CD4-positive, alpha-beta T cell treated with Interleukin-10 for 1 hour (primary cell): Measurements from ENCODE around the gene CDC5L.
A peak's percentile ranks its signal among the peaks of the same experiment; 100 is the strongest.
"Not testable (repeated sequence)": the region's sequence is repeated elsewhere in the genome, so short reads cannot be mapped to it uniquely, and the experiment has no call there.

Source experiments
- DNase-seq: peaks from one replicate; pipeline ENCODE4 v3.0.0-alpha.2; 2020

The CDC5L gene

DNA sequence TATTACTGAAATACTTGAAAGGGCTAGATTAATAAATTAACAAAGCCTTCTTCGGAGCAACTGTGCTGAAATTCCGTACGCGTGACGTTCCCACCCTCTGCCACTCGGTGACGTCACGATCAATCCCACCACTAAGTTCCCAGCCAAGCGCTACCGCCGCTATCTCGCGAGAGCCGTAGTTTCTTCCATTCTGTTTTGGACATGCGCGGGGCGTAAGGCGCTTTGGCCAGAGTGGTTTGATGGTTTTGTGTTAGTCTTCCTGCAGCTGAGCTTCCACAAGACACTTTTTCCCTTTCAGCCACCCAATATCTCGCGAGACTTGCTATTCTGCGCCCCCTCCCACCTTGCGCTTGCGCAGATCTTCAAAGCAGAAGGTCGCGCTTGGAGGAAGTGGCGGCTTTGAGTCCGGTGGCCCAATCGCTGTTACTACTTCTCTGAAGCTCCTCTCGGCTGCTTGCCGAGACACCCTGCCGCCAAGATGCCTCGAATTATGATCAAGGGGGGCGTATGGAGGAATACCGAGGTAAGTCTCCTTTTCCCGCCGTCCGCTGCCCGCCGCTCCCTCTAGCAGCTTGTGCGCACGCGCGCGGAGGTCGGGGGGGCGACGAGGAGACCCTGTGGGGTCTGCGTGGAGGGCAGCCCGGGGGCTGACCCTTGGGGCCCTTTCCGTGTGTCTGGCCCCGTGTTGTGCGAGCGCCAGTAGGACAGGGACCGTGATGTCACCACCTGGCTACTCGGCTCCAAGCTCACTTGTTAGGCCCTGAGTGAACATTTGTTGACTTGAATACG, at the start of gene CDC5L:
TSS of gene CDC5L (plus strand) at position 361 of the 789 bp plus-strand sequence. CDS start at position 479, 118 bp downstream.
- peak; percentile 97 for DNase-seq

DNA sequence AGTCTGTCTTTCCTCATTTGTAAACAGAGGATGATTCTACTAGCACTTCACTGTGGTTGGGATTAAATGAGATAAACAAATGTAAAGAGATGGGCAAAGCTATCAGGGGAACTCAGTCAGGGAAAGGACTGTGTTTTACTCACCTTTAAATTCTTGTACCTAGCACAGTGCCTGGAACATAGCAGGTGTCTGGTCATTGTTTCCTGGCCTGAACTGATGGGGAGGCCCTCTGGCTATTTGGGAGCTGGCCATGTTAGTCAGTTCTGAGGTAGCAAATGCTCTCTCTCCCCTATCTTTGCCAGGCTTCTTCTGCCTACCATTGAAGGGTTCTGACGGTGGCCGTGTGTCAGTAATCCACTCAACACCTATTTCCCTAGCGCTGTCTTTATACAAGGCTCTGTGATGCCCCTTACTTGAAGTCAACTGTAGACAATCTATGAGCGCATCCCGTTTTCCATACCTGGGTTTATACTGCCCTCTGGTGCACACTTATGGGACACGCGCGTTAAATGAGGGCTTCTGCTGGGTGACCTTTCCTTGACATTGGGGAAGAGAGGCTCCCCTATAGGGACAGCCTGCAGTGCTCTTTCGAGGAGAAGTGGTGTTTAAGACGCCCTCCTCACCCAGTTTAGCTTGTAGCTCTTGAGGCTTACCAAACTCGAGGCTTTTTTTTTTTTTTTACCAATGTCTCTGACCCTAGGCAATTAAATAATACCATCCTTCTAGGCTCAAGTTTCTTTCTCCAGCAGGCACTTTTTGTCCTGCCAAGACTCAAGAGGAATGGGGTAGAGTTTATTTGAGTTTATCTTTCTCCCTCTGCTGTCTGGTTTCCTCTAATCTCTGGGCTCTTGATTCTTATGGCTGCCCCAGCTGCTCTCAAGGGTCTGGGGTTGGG, 49.0 kb upstream of the CDC5L start:
- DNase-seq = peak; percentile 76

DNA sequence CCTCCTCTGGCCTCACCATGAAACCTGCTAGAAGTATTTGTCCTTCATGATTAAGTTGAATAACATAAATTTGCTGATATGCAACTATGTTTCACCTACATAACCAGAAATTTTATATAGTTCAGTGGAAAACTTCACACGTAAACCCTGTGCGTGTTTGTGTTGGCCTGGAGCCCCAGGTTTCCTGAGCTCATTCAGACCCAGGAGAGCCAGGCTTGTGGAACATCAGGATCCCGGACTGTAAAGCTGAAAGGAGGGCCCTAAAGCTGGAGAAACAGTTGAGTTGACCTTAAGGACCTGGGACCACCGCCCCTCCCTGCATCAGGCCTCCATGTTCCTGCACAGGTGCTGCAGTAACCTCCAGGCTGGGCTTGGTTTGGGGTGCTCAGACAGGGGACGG, 48.2 kb upstream of the CDC5L start:
- no peak for DNase-seq

DNA sequence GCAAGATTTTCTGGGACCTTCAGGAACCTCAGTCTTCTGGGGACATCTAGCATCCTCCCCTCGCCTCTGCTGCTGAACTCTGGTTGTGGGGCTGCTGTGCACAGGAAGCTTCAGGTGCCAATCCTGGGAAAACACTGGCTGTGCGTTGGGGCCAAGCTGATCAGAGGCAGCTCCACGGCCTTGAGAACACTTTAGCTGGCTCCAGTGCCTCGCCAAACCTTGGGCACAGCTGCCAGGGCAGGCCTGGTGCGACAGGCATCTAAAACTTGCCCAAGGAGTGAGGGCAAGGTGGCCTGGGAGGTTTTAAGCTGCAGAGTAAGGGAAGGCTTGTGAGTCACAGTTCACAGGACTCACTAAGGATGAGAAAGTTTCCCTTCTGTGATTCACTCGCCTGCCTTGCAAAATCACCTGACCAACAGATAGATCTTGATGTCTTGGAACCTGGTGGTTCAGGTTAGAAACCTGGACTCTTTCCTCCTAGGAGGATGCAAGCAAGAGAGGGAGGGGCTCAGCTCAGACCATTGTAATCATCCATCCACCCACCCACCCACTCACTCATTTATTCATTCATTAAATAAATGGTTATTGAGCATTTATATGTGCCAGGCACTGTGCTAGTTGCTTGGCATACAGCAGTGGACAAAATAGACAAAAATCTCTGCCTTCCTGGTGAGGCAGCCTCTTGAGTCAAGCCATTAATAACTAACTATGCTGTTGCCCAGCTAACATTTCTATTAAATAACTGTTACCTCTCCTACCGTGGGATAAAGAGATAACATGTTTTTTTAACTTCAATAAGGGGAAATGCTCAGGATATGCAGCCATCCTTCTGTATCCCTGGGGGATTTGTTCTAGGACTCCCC, 47.5 kb upstream of the CDC5L start:
- no peak for DNase-seq

DNA sequence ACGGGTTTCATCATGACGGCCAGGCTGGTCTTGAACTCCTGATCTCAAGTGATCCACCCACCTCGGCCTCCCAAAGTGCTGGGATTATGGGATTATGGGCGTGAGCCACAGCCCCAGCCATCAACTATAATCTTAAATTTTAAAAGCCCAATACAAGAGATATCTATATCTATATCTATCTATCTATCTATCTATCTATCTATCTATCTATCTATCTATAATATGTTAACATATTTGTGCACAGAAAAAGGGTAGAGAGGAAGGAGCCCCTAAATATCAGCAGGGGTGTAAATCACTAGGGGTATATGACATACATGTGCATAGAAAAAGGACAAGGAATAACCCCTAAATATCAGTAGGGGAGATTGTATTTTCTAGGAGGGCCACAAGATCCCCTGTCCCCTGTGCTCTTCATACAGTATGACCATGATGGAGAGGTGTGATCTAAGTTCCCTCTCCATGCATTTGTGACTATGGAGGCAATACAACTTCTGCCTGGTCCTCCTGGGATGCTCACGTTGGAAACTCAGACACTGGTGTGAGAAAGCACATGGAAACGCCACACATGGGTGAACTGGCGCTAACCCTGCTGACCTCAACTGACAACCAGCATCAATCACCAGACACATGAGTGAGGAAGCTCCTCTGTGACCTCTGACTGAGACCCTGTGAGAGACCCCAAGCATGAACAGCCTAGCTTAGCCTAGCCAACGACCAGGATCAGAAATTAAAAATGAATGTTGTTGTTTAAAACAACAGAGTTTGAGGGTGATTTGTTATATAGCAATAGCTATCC, 46.2 kb upstream of the CDC5L start:
- no peak for DNase-seq

DNA sequence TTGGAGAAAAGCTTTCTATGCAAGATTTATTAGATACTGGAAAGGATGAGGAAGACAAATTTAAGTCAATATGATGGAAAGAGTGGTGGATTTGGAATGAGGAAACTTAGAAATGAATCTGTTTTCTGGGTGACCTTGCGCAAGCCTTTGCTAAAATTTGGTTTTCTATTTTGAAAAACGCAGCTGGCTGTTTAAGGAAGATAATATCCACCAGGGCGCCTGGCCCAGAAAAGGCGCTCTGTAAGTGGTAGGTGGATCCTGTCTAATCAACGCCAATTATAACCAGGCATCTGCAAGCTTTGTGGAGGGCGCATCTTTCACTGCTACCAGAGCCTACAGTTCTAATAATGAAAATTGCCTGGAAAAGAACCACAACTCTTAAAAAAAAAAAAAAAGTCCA, 45.5 kb upstream of the CDC5L start:
- DNase-seq = no peak

DNA sequence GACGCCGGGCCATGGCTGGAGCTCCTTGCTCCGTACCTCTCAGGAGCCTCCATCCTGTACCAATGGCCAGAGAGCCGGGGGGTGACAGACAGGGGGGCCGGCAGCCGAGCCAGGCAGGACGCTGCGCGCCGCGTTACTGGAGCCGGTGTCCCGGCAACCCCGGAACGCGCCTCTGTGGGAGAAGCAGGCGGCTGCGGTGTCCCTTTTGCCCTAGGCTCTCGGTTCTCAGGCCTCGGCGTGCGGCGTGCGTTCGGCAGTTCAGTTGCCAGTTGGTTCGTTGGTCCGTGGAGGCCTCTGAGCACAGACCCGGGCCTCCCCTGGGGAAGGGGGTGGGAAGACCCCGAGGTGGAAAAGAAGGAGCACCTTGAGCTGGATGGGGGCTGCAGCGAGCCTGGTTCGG, 45.0 kb upstream of the CDC5L start, which contains the start of gene SPATS1:
TSS of gene SPATS1 (plus strand) at position 162 of the 400 bp plus-strand sequence. CDS start 446 bp downstream, outside the sequence.
- DNase-seq = no peak

DNA sequence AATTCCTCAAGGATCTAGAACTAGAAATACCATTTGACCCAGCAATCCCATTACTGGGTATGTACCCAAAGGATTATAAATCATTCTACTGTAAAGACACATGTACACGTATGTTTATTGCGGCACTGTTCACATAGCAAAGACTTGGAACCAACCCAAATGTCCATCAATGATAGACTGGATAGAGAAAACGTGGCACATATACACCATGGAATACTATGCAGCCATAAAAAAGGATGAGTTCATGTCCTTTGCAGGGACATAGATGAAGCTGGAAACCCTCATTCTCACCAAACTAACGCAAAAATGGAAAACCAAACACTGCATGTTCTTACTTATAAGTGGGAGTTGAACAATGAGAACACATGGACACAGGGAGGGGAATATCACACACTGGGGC, 40.7 kb upstream of the CDC5L start:
- DNase-seq = not testable (repeated sequence)

DNA sequence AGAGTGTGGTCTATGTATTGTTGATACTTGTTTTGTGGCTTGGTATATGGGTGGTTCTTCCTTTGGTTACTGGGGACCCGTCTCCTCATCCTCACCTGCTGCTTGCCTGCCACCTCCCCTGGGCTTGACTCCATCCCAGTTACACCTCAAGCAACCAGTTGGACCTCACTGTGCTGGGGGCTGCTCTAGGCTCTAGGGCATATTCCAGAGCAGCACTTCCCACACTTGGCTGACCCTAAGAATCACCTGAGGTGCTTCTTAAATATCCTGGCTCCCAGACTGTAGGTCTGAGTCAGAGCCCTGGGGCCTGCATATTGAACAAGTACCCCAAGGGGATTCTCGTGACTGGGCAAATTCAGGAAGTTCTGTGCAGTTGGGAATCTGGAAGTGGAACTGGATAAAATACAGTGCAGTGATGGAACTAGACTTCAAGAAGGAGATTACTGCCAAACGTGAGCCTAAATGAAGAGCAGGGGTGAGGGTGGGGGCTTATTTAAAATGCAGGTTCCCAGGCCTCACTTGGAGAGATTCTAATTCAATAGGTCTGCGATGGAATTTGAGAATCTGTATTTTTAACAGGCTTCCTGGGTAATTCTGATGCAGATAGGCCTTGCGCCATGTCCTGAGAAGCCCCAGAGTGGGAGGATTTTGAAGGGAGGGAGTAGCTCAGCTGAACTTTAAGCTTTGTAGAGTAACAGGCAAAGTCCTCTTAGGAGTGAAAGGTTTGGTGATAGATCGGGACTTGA, 37.4 kb upstream of the CDC5L start:
- DNase-seq = no peak

DNA sequence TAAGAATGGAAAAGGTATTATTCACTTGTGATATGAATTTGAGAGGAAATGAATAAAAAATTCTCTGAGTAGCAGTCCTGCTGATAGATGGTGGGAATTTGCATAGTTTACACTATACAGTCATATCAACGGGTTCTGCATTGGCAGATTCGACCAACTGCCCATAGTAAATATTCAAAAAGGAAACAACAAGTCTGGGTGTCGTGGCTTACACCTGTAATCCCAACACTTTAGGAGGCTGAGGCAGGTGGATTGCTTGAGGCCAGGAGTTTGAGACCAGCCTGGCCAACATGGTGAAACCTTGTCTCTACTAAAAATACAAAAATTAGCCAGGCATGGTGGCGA, 36.9 kb upstream of the CDC5L start:
- not testable (repeated sequence) for DNase-seq

DNA sequence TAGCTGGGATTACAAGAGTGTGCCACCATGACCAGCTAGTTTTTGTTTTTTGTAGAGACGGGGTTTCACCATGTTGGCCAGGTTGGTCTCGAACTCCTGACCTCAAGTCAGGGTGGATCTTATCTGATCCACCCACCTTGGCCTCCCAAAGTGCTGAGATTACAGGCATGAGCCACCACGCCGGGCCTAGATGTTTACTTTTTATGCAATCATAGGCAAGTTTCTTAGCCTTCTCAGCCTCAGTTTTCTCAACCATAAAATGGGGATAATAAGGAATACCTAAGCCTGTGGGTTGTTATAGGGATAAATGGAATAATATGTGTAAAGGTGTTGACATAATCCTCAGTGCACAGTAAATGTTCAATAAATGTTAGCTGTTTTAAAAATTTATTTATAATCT, 35.2 kb upstream of the CDC5L start:
- no peak for DNase-seq

DNA sequence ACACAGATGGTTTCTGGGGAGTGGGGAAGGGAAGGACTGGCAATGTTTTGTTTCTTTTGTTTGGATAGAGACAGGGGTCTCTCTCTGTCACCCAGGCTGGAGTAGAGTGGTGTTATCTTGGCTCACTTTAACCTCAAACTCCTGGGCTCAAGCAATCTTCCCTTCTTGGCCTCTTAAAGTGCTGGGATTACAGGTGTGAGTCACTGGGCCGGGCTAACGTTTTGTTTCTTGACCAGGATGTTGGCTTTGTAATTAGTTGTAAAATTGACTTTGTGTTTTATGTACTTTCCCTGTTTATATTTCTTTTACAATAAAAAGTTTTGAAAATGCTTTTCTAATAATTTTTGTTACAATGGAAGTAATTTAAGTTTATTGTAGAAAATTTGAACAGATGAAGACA, 34.2 kb upstream of the CDC5L start:
- no peak for DNase-seq

DNA sequence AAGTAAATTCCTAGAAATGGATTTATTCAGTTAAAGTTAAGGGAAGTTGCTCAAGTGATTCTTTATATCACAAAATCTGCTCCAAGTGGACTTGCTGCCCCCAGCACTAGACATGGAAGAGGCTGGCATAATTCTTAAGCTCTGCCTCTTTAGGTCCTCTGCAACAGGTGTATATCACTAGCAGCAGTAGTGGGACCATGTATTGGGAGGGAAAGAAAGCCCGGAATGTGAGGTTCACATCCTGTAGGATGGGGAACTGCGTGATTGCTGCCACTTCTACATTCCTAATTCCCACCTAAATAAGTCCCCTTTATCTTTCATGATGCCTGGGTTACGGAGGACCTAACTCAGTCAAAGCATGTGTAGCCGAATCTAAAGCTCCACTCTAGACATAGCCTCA, 31.9 kb upstream of the CDC5L start:
- DNase-seq = no peak

DNA sequence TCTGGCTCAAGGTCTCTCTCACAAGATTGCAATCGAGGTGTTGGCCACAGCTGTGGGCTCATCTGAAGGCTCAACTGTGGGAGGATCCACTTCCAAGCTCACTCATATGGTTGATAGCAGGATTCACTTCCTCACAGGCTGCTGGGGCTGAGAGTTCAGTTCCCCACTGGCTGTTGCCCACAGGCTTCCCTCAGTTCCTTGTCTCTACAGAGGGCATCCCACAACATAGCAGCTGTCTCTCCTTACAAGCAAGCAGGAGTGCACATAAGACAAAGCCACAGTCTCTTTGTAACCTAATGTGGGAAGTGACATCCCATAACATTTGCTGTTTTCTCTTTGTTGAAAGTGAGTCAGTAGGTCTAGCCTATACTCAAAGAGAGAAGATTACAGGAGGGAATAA, 31.0 kb upstream of the CDC5L start:
- no peak for DNase-seq

DNA sequence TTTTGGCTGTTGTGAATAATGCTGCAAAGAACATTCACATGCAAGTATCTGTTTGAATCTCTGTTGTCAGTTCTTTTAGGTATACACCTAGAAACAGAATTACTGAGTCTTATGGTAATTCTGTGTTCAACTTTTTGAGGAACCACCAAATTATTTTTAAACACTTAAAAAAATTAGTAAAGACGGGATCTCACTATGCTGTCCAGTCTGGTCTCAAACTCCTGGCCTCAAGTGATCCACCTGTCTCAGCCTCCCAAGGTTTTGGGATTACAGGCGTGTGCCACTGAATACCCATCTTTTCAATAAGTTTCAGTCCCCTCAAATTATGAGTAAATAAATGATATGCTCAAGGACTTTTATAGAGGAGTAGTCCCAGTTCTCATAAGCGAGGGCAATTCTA, 27.5 kb upstream of the CDC5L start:
- DNase-seq = no peak

DNA sequence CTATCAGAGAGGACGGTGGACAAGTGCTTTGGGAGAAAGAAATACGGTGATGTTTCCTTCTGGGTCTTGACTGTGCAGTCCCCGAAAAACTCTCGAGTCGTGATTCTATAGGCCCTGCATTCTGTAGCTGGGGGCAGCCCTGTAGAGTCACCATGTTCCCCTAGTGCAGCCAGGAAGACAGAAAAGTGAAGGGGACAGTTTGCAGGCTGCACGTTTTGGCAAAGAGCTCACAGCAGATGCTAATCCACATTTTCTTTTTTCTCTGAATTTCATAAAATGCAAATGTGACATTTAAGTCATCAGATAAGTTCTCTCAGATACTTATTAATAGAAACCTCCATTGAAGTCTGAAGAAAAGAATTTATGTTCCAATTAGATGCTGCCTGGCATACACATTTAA, 25.6 kb upstream of the CDC5L start:
- DNase-seq = no peak

DNA sequence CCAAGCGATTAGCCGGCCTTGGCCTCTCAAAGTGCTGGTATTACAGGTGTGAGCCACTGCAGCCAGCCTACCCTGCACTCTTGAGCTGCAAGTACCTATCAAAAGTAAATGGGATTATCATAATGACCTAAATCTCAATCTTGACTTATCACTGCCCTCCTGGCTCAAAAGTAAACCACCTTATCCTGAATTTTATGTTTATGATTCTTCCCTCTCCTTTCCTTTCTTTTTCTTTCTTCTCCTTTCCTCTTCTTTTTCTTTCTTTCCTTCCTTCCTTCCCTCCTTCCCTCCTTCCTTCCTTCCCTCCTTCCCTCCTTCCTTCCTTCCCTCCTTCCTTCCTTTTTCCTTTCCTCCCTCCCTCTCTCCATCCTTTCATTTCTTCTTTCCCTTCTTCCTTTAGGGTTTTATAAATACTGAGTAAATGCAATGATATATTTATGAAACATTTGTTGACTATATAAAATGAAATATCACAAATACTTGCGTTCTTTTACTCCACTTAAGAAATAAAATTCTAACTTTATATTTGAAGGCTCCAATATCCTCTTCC, 24.1 kb upstream of the CDC5L start:
- no peak for DNase-seq

DNA sequence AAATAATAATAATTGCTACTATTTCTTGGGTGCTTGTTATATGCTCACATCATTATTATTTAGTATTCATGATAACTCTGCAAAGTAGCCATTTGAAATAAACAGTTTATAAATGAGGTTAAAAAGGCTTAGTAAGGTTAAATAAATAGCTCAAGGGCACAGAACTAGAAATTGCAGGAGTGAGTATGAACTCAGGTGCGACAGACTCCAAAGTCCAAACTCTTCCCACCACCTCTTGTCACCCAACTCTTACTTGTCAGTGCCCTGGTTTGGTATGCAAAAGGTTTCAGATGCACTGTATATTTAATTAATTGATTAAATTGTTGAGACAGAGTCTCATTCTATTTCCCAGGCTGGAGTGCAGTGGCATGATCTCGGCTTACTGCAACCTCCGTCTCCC, 20.7 kb upstream of the CDC5L start:
- no peak for DNase-seq

DNA sequence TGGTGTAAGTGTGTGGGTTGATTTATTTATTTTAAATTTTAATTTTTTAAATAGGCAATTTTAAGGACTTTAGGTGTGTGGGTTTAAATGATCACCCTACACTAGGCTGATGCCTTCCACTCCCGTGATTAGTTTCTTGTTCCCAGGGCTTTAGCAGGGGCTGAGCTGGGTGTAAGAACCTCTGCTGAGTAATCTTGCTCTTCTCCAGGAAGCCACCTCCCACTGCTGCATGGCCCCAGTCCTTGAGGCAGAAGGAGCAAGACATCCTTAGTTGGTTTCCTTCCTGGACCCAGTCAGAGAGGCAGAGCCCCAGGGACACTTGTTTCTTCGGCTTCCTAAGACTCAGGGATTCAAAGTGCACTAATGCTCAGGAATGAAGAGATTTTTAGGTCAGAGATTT, 19.8 kb upstream of the CDC5L start:
- DNase-seq = no peak

DNA sequence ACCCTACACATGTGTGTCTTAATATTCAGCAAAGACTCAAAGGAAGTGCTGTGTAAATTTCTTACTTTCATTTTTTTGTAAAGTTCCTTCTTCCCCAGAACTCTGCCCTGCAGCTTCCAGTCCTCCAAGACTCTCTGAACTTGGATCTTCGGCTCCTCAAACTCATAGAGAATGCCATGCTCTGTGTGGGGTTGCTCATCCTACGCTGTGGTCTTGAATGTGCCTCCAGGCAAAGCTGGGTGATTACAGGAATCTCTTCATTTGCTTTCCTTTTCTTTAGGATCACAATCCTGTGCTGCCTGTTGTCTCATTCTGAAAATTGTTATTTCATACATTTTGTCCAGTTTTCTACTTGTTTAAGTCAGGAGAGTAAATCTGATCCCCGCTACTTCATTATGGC, 14.5 kb upstream of the CDC5L start:
- no peak for DNase-seq

DNA sequence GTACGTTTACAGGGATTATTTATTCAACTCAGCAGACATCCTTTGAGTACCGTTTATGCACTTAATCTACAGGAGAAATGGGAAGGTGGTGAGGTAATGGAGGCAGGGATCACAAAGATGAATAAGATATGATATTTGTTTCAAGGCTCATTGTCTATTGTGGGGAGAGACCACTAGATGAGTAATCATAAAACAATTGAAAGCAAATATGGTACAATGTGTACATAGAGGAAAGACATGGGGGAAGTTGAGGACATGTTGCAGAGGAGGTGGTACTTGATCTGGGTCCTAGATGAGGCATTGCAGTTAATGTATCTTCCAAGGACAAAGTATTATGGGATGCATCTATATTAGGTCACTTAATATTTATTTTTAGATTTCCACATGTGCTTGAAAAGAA, 13.7 kb upstream of the CDC5L start:
- DNase-seq = no peak
